HG03442 (cell line): ENCODE measurements around the gene TMEM135.
A peak's percentile ranks its signal among the peaks of the same experiment; 100 is the strongest.
"Not testable (repeated sequence)": the region's sequence is repeated elsewhere in the genome, so short reads cannot be mapped to it uniquely, and the experiment has no call there.

Source experiments
- ATAC-seq: cut with Tn5 transposase; IDR thresholded peaks from one replicate; pipeline ENCODE4 v1.9.1; 2021; ENCODE audit warnings: mild to moderate bottlenecking, moderate library complexity; ENCODE audit not compliant: unreplicated experiment

TMEM135 gene

GRCh38 chr11:87037450-87038234 is at the start of gene TMEM135:
Gene TMEM135, plus strand, starts transcription at chr11:87037934. Its CDS starts 112 bp downstream, at chr11:87038046.
- ATAC-seq, result peak; percentile 98

GRCh38 chr11:86988351-86988881 is 49.3 kb upstream of the TMEM135 start:
- ATAC-seq, result no peak

GRCh38 chr11:86990031-86990430 is 47.7 kb upstream of the TMEM135 start:
- no peak for ATAC-seq

GRCh38 chr11:86990515-86990914 is 47.2 kb upstream of the TMEM135 start:
- ATAC-seq, result no peak

- no peak for ATAC-seq
Measured at GRCh38 chr11:86991341-86991740, 46.4 kb upstream of the TMEM135 start.

GRCh38 chr11:86992340-86992739 is 45.4 kb upstream of the TMEM135 start:
- not testable (repeated sequence) for ATAC-seq

- no peak for ATAC-seq
Measured at GRCh38 chr11:86993031-86993430, 44.7 kb upstream of the TMEM135 start.

GRCh38 chr11:86996953-86997570 is 40.7 kb upstream of the TMEM135 start:
- no peak for ATAC-seq

GRCh38 chr11:86999388-86999787 is 38.3 kb upstream of the TMEM135 start:
- ATAC-seq, result no peak

GRCh38 chr11:86999859-87000753 is 37.6 kb upstream of the TMEM135 start:
- ATAC-seq, result no peak

- no peak for ATAC-seq
Measured at GRCh38 chr11:87002918-87003317, 34.8 kb upstream of the TMEM135 start.

GRCh38 chr11:87004281-87004680 is 33.5 kb upstream of the TMEM135 start:
- ATAC-seq, result not testable (repeated sequence)

- ATAC-seq, result no peak
Measured at GRCh38 chr11:87005569-87005921, 32.2 kb upstream of the TMEM135 start.

GRCh38 chr11:87006035-87006434 is 31.7 kb upstream of the TMEM135 start:
- ATAC-seq, result no peak

- ATAC-seq, result no peak
Measured at GRCh38 chr11:87007963-87008362, 29.8 kb upstream of the TMEM135 start.

- no peak for ATAC-seq
Measured at GRCh38 chr11:87012089-87012488, 25.6 kb upstream of the TMEM135 start.

GRCh38 chr11:87012673-87013072 is 25.1 kb upstream of the TMEM135 start:
- ATAC-seq, result no peak

GRCh38 chr11:87013912-87014825 is 23.6 kb upstream of the TMEM135 start:
- ATAC-seq, result no peak

GRCh38 chr11:87015645-87016044 is 22.1 kb upstream of the TMEM135 start:
- ATAC-seq, result no peak

- no peak for ATAC-seq
Measured at GRCh38 chr11:87019613-87020271, 18.0 kb upstream of the TMEM135 start.
